Measurements from ENCODE around the gene NUDT3.

Gene NUDT3

GRCh38 chr6:34295721-34296120 is 96.7 kb downstream of the NUDT3 start:
- Histone ChIP-seq H3K27me3 (replicated peaks; ENCODE audit: control insufficient read depth, insufficient read depth, low read length) (no peaks in the 10 kb centered on the region), H3K36me3 (ENCODE audit: control insufficient read depth, insufficient read depth, low read length) (peaks cover 5% of the 10 kb centered on the region), H3K4me3 (replicated peaks; ENCODE audit: low read depth, low read length) (peak overlapping the region; percentile 20)
- DNase-seq (ENCODE audit: extremely low read depth, insufficient read length), result peak; percentile 61
- no peak for TF ChIP-seq CTCF (IDR thresholded peaks at IDR 0.05; ENCODE audit: insufficient read depth, low read length, poor library complexity, severe bottlenecking)

GRCh38 chr6:34292954-34293353 is 99.5 kb downstream of the NUDT3 start:
- TF ChIP-seq CTCF (IDR thresholded peaks at IDR 0.05; ENCODE audit: insufficient read depth, low read length, poor library complexity, severe bottlenecking), result no peak
- no peak for DNase-seq (ENCODE audit: extremely low read depth, insufficient read length)
- no peaks in the 10 kb centered on the region for H3K27me3 ChIP-seq (replicated peaks; ENCODE audit: control insufficient read depth, insufficient read depth, low read length)
- H3K4me3 ChIP-seq (replicated peaks; ENCODE audit: low read depth, low read length), result no peak overlapping the region
- peaks cover 5% of the 10 kb centered on the region for H3K36me3 ChIP-seq (ENCODE audit: control insufficient read depth, insufficient read depth, low read length)

GRCh38 chr6:34289137-34289536 is 103.3 kb downstream of the NUDT3 start:
- TF ChIP-seq CTCF (IDR thresholded peaks at IDR 0.05; ENCODE audit: insufficient read depth, low read length, poor library complexity, severe bottlenecking), result no peak
- no peak for DNase-seq (ENCODE audit: extremely low read depth, insufficient read length)
- H3K4me3 ChIP-seq (replicated peaks; ENCODE audit: low read depth, low read length), result no peak overlapping the region
- peaks cover 7% of the 10 kb centered on the region for H3K36me3 ChIP-seq (ENCODE audit: control insufficient read depth, insufficient read depth, low read length)
- no peaks in the 10 kb centered on the region for H3K27me3 ChIP-seq (replicated peaks; ENCODE audit: control insufficient read depth, insufficient read depth, low read length)

GRCh38 chr6:34288581-34288980 is 103.9 kb downstream of the NUDT3 start:
- H3K4me3 ChIP-seq (replicated peaks; ENCODE audit: low read depth, low read length), result no peak overlapping the region
- no peak for DNase-seq (ENCODE audit: extremely low read depth, insufficient read length)
- no peaks in the 10 kb centered on the region for H3K27me3 ChIP-seq (replicated peaks; ENCODE audit: control insufficient read depth, insufficient read depth, low read length)
- H3K36me3 ChIP-seq (ENCODE audit: control insufficient read depth, insufficient read depth, low read length), result peaks cover 7% of the 10 kb centered on the region
- TF ChIP-seq CTCF (IDR thresholded peaks at IDR 0.05; ENCODE audit: insufficient read depth, low read length, poor library complexity, severe bottlenecking), result no peak

- Histone ChIP-seq H3K4me3 (replicated peaks; ENCODE audit: low read depth, low read length) (no peak overlapping the region), H3K36me3 (ENCODE audit: control insufficient read depth, insufficient read depth, low read length) (peaks cover 2% of the 10 kb centered on the region), H3K27me3 (replicated peaks; ENCODE audit: control insufficient read depth, insufficient read depth, low read length) (no peaks in the 10 kb centered on the region)
- no peak for TF ChIP-seq CTCF (IDR thresholded peaks at IDR 0.05; ENCODE audit: insufficient read depth, low read length, poor library complexity, severe bottlenecking)
- DNase-seq (ENCODE audit: extremely low read depth, insufficient read length), result no peak
Measured at GRCh38 chr6:34285448-34286164, 106.9 kb downstream of the NUDT3 start.
